CD4-positive, alpha-beta T cell treated with Interleukin-2 at 100 ng/mL for 4 hours (primary cell): ENCODE measurements around the gene USP34.
"Not testable (repeated sequence)": the region's sequence is repeated elsewhere in the genome, so short reads cannot be mapped to it uniquely, and the experiment has no call there.

Experiments used
- DNase-seq: peaks from one replicate; pipeline ENCODE4 v3.0.0-alpha.2; 2020; ENCODE audit warnings: low spot score

Gene USP34

GRCh38 chr2:61423714-61424113 is 47.2 kb downstream of the USP34 start:
- no peak for DNase-seq

DNA sequence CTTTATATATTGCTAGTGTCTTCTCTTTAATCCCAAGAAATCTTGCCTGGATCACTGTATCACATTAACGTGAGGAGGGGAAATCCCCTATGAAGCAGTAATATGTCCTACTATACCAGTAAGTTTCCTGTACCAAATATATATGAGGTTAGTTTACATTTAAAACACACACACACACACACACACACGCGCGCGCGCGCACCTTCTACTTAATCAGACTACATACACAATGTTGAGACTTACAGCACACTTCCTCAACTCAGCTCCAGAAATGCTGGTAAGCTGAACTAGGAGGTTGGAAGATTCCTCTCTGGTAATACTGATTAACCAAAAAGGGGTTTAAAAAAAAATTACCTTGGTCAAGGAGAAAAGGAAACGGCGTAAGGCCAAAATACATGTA is 49.3 kb downstream of the USP34 start:
- peak; percentile 22 for DNase-seq

DNA sequence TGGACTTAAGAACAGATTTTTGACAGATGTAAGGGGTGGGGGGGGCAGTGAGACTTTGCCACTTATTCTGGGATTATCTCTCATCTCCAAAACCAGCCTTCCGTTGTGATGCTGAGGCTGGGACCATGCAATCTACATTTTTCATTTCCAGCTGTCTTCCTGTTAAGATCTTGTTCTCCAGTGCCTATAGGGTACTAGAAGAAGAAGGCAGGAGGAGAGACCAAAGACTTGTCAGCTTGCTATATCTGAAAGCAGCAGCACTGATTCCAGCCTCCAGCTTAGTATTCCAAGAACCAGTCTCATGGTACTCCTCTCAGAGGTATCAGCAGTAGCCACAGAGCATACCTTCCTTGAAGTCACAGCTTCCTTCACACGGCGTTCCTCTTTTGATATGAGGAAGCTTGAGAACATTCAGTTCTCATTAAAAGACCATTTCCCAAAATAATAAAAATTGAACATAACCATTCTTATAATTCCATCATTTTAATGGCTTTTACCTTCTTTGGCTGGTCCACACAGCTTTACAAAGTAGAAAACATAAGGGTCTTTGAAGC is 49.8 kb downstream of the USP34 start:
- DNase-seq = no peak

DNA sequence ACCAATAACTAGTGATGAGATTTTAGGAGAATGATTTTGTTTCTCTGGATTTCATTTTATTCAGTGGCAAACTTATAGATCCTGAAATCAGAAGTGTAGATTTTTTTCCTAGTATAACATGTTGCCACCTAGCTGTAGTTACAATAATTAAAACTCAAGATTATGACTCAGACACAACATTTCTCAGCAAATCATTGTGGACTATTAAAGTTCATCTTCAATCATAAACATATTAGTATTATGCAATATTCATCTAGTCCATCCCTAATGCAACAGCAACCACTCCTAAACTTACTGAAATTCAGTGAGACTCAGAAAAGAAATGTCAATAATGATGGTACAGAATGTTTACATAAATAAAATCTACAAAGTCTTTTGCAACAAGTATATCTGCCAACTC is 51.3 kb downstream of the USP34 start:
- DNase-seq = no peak

DNA sequence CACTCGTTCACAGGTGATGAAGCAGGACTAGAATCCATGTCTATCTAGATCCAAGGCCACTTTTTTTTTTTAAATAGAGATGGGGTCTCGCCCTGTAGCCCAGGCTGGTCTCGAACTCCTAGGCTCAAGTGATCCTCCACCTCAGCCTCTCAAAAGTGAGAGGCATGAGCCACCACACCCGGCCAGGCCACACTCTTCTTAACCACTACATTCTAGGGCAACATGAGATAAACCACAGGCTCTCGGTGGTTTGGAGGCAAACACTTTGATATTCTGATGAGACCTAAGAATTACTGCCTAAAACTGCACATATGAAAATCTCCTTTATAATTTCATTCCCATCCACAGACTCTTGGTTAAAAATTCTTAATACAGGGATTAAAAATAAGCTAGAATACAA is 51.8 kb downstream of the USP34 start:
- peak; percentile 27 for DNase-seq

- DNase-seq = no peak
Observed at GRCh38 chr2:61416871-61417645, 53.8 kb downstream of the USP34 start.

GRCh38 chr2:61415265-61415664 is 55.6 kb downstream of the USP34 start:
- no peak for DNase-seq

DNA sequence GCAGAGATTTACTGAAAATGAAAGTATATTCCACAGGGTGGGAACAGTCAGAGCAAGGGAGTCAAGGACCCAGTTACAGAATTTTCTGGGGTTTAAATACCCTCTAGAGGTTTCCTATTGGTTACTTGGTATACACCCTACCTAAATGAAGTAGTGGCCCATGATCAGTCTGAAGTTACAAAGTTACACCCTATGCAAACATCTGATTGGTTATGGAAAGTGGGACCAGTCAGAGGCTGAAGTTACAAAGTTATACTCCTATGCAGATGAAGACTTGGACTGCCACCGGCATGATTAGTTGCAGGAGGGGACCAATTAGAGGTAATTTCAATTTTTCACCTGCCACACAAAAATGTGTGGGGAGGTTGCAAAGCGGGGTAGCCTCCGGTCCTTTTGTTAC is 56.2 kb downstream of the USP34 start:
- DNase-seq = no peak

GRCh38 chr2:61411109-61411508 is 59.8 kb downstream of the USP34 start:
- no peak for DNase-seq

DNA sequence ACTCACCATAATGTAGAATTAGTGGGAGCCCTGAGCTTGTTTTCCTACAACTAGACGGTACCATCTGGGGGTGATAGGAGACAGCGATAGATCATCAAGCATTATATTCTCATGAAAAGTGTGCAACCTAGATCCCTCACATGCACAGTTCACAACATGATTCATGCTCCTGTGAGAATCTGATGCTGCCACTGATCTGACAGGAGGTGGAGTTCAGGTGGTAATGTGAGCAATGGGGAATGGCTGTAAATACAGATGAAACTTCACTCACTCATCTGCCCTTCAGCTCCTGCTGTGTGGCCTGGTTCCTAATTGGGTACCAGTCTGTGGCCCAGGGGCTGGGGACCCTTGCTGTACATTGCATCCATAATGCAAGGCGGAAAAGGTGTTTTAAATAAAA is 60.7 kb downstream of the USP34 start:
- no peak for DNase-seq

GRCh38 chr2:61405813-61406212 is 65.1 kb downstream of the USP34 start:
- no peak for DNase-seq

GRCh38 chr2:61404438-61404837 is 66.4 kb downstream of the USP34 start:
- no peak for DNase-seq

GRCh38 chr2:61398413-61398812 is 72.5 kb downstream of the USP34 start:
- no peak for DNase-seq

GRCh38 chr2:61396005-61396404 is 74.9 kb downstream of the USP34 start:
- DNase-seq = no peak

- not testable (repeated sequence) for DNase-seq
Observed at GRCh38 chr2:61387588-61387987, 83.3 kb downstream of the USP34 start.

DNA sequence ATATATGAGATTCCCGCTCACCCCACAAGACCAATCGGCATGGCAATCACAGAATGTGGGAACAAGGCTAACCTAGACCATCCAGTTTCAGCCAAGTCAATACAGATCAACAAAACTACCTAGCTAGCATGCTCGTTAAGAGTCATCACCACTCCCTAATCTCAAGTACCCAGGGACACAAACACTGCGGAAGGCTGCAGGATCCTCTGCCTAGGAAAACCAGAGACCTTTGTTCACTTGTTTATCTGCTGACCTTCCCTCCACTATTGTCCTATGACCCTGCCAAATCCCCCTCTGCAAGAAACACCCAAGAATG is 90.0 kb downstream of the USP34 start:
- DNase-seq = not testable (repeated sequence)

- DNase-seq = no peak
Observed at GRCh38 chr2:61380056-61380881, 90.6 kb downstream of the USP34 start.

GRCh38 chr2:61379521-61379920 is 91.4 kb downstream of the USP34 start:
- DNase-seq = no peak

GRCh38 chr2:61378281-61378680 is 92.6 kb downstream of the USP34 start:
- DNase-seq = no peak

- no peak for DNase-seq
Observed at GRCh38 chr2:61377046-61377445, 93.8 kb downstream of the USP34 start.

DNA sequence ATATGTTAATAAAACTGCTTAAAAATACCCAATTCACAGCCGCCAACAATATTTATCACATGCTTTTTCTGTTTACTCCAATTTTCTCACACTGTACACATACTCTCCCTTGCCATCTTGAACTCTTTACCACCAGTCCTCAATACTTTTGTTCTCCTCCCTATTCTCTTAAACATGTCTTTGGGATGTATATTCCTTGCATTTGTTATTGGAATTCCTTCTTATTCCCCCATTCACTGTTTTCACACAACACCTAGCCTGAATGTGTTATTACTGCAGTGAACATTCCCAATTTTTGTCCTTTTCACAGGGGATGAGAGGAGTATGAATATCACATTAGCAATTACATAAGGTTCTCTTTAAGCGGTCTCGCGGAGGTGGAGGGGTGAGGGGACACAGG is 94.7 kb downstream of the USP34 start:
- DNase-seq = no peak

DNA sequence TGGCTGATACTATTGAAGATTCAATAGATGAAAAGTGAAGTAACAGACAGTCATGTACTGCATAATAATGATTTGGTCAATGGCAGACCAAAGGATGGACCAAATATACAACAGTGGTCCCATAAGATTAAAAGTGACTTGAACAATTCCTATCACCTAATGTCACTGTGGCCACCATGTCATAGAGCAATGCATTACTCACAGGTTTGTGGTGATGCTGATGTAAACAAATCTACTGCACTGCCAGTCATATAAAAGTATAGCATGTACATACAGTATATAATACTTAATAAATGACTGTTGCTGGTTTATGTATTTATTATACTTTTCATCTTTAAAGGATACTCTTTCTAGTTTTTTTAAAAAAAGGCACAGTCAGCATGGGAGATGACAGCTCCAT is 99.9 kb downstream of the USP34 start:
- DNase-seq = no peak
